Measurements from ENCODE around the gene XIRP1.

GRCh38 chr3:39166932-39167532, 25.4 kb downstream of the XIRP1 start:
- TF ChIP-seq ZFP30 (CRISPR knock-in tag; IDR thresholded peaks at IDR 0.05) (no peak), ZNF70 (CRISPR knock-in tag; IDR thresholded peaks at IDR 0.05) (no peak), GLIS3 (CRISPR knock-in tag; IDR thresholded peaks at IDR 0.05) (no peak), TCF4 (CRISPR knock-in tag; IDR thresholded peaks at IDR 0.05; ENCODE audit: borderline replicate concordance) (no peak), RARB (CRISPR knock-in tag; IDR thresholded peaks at IDR 0.05) (no peak), BACH2 (CRISPR knock-in tag; IDR thresholded peaks at IDR 0.05; ENCODE audit: borderline replicate concordance) (no peak), TSHZ2 (CRISPR knock-in tag; IDR thresholded peaks at IDR 0.05) (no peak), ZNF8 (CRISPR knock-in tag; IDR thresholded peaks at IDR 0.05) (no peak), ZFP3 (CRISPR knock-in tag; IDR thresholded peaks at IDR 0.05) (no peak), OSR1 (CRISPR knock-in tag; IDR thresholded peaks at IDR 0.05) (no peak), ARNTL (CRISPR knock-in tag; IDR thresholded peaks at IDR 0.05; ENCODE audit: borderline replicate concordance, low read depth) (no peak)
- TF ChIP-seq, protein P1, sequence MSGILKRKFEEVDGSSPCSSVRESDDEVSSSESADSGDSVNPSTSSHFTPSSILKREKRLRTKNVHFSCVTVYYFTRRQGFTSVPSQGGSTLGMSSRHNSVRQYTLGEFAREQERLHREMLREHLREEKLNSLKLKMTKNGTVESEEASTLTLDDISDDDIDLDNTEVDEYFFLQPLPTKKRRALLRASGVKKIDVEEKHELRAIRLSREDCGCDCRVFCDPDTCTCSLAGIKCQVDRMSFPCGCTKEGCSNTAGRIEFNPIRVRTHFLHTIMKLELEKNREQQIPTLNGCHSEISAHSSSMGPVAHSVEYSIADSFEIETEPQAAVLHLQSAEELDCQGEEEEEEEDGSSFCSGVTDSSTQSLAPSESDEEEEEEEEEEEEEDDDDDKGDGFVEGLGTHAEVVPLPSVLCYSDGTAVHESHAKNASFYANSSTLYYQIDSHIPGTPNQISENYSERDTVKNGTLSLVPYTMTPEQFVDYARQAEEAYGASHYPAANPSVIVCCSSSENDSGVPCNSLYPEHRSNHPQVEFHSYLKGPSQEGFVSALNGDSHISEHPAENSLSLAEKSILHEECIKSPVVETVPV (CRISPR knock-in tag; IDR thresholded peaks at IDR 0.05): no peak
- TF ChIP-seq, protein P2, sequence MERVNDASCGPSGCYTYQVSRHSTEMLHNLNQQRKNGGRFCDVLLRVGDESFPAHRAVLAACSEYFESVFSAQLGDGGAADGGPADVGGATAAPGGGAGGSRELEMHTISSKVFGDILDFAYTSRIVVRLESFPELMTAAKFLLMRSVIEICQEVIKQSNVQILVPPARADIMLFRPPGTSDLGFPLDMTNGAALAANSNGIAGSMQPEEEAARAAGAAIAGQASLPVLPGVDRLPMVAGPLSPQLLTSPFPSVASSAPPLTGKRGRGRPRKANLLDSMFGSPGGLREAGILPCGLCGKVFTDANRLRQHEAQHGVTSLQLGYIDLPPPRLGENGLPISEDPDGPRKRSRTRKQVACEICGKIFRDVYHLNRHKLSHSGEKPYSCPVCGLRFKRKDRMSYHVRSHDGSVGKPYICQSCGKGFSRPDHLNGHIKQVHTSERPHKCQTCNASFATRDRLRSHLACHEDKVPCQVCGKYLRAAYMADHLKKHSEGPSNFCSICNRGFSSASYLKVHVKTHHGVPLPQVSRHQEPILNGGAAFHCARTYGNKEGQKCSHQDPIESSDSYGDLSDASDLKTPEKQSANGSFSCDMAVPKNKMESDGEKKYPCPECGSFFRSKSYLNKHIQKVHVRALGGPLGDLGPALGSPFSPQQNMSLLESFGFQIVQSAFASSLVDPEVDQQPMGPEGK (CRISPR knock-in tag; IDR thresholded peaks at IDR 0.05; ENCODE audit: borderline replicate concordance): no peak
